GM12873 (cell line): Measurements from ENCODE around the gene XAGE2.

Source experiments
- TF ChIP-seq, protein P1 (sequence below): IDR thresholded peaks from 2 replicates; pipeline ENCODE4 v1.5.1; 2012; ENCODE audit warnings: low read depth, mild to moderate bottlenecking, moderate library complexity, low read length, control low read depth; ENCODE audit not compliant: insufficient read depth; ENCODE audit errors: missing control alignments

XAGE2 gene

DNA sequence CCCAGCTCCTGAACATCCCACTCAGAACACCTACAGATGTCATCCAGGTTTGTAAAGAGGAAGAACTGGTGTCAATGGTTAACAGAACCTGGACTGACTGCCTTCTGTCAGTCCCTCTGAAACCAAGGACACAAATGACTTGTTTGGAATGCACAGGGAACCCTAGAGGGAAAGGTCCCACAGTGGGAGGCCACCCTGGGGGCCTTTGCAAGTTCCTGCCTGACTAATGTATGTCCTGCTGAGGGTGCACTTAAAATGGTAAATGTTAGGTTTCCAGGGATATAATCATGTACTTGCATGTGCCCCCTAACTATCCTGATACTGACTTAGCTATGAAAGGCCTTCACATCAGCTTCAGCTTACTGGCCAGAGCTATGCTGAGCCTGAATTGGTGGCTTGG lies 15.0 kb upstream of the XAGE2 start:
- TF ChIP-seq, protein P1, sequence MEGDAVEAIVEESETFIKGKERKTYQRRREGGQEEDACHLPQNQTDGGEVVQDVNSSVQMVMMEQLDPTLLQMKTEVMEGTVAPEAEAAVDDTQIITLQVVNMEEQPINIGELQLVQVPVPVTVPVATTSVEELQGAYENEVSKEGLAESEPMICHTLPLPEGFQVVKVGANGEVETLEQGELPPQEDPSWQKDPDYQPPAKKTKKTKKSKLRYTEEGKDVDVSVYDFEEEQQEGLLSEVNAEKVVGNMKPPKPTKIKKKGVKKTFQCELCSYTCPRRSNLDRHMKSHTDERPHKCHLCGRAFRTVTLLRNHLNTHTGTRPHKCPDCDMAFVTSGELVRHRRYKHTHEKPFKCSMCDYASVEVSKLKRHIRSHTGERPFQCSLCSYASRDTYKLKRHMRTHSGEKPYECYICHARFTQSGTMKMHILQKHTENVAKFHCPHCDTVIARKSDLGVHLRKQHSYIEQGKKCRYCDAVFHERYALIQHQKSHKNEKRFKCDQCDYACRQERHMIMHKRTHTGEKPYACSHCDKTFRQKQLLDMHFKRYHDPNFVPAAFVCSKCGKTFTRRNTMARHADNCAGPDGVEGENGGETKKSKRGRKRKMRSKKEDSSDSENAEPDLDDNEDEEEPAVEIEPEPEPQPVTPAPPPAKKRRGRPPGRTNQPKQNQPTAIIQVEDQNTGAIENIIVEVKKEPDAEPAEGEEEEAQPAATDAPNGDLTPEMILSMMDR: no peak

DNA sequence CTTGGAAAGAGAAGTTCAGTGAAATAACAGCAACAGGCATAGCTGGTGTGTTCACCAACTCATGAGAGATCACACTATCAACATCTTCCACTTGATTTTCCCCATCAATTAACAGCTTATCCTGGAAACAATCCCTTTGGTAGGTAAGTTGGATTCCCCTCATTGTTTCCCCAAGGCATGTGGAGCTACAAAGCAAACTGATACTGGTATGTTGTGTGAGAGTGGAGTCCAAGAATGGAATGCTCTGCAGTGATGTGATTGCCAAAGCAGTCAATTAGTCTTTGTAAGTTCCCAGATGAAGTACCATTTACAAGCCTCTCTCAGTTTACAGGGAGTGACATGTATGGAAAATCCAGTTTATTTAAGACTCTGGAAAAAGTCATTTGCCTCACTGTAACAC lies 13.7 kb upstream of the XAGE2 start:
- TF ChIP-seq, protein P1: no peak

DNA sequence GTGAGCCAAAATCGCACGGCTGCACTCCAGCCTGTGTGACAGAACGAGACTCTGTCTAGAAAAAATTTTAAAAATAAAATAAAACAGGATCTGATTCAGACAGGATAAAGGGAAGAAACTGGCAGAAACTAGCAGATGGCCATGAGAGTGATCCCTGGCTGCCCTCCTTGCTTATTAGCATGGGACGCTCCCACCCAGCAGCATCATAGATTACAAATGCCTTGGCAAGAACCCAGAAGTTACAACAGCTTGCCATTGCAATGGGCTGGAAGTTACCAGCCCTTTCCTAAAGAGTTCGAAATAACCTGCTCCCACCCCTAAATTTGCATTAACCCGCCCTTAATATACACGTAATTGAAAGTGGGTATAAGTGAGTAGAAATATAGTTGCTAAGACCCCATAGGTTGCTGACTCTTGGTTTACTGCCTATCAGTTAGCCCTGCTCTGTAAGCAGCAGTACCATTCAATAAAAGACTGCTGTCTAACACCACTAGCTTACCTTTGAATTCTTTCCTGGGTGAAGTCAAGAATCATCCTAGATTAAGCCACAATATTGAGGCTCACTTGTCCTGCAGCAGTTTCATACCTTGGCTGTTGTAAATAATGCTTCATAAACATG lies 9.1 kb upstream of the XAGE2 start:
- TF ChIP-seq, protein P1: no peak

DNA sequence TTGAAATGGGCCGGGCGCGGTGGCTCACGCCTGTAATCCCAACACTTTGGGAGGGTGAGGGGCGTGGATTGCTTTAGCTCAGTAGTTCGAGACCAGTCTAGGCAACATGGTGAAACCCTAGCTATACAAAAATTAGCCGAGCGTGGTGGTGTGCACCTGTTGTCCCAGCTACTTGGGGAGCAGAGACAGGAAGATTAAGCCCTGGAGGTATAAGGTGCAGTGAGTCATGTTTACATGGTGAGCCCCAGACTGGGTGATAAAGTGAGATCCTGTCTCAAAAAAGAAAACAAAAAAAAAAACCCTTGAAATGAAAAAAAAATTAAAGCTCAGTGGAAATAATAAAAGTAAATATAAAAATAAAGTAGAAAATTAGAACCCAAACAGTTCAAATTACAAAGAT lies 6.9 kb upstream of the XAGE2 start:
- TF ChIP-seq, protein P1: no peak

DNA sequence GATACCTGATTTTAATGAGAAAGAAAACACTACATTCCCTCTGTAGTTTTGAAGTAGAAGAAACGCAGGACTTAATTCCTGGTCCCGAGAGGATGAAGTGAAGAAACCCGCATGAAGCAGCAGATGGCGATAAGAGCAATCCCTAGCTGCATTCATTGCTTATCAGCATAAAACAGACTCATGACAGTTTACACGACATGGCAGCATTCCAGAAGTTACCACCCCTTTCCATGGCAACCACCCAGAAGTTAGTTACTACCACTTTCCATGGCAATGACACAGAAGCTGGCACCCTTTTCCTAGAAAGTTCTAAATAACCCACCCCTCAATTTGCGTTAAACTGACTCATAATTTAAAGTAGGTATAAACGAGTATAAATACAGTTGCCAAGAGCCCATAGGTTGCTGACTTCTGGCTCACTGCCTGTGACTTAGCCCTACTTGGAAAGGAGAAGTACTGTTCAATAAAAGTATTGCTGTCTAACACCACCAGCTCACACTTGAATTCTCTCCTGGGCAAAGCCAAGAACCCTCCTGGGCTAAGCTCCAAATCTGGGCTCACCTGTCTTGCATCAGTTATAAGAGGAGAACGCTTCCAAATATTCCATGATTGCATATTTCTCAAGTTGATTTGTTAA lies 5.5 kb upstream of the XAGE2 start:
- TF ChIP-seq, protein P1: no peak

DNA sequence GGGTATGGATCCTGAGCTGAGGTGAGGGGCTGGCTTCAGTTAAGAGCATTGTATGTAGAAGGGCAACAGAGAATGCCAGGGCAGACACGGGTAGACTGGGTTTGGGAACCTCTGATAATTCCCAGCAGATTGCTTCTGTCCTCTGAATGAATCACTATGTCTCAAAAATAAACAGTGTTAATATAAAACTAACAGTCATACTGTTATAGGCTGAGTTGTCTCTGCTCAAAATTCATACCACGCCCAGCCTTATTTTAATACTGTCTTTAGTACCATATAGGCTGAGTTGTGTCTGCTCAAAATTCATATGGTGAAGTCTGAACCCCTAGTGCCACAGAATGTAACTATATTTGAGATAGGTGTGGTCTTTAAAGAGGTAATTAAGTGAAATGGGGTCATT lies 10.0 kb downstream of the XAGE2 start:
- TF ChIP-seq, protein P1: no peak

DNA sequence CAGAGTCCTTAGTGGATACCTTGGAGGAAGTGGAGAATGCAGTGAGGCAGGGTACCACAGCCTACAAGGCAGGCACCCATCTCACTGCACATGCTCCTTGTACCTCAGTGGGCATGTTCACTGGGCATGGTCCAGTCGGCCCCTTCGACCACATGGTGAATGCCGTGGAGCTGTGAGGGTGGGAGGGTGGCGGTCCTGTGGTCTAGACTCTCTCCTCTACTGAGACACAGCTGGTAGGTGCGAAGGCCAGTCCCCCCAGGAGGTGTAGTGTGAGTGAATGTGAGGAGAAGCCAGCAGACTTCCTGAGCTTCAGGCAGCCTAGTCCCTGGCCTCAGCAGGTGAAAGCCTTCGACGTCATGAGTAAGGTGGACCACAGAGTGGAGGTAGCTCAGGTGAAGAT lies 12.2 kb downstream of the XAGE2 start:
- TF ChIP-seq, protein P1: no peak
